Stimulated activated CD8-positive, alpha-beta memory T cell treated with anti-CD3 and anti-CD28 coated beads, Interleukin-2, amount 100 ng/mL, for 1 hour (primary cell): Measurements from ENCODE around the gene OR51B5.
"Not testable (repeated sequence)": the region's sequence is repeated elsewhere in the genome, so short reads cannot be mapped to it uniquely, and the experiment has no call there.

Source experiments
- DNase-seq, 2 donors: peaks; one replicate each; pipeline ENCODE4 v3.0.0-alpha.2; 2020; ENCODE audit warnings: low read depth in 2 of 2

OR51B5 gene

GRCh38 chr11:5336331-5336730 is 7.0 kb downstream of the OR51B5 start:
- no peak for DNase-seq

GRCh38 chr11:5335170-5335569 is 8.2 kb downstream of the OR51B5 start:
- DNase-seq = no peak

- DNase-seq = no peak
These were observed 19.1 kb downstream of the OR51B5 start, which contains the start of gene OR51B2 for GRCh38 chr11:5324197-5324596. OR51B2 (minus strand) TSS chr11:5324297; CDS start chr11:5324297, 0 bp downstream.

- no peak for DNase-seq
These were observed 26.0 kb downstream of the OR51B5 start for GRCh38 chr11:5317292-5317691.

- not testable (repeated sequence) for DNase-seq
These were observed 29.8 kb downstream of the OR51B5 start for GRCh38 chr11:5313326-5314023.

GRCh38 chr11:5310423-5310822 is 32.9 kb downstream of the OR51B5 start:
- no peak for DNase-seq

- no peak for DNase-seq
These were observed 35.9 kb downstream of the OR51B5 start for GRCh38 chr11:5307256-5308019.

GRCh38 chr11:5304046-5304445 is 39.3 kb downstream of the OR51B5 start:
- DNase-seq = no peak

GRCh38 chr11:5303626-5304025 is 39.7 kb downstream of the OR51B5 start:
- DNase-seq = no peak

- no peak for DNase-seq
These were observed 41.5 kb downstream of the OR51B5 start, which contains the start of gene OR51B4 for GRCh38 chr11:5301846-5302245. OR51B4 (minus strand) TSS chr11:5301946; CDS start chr11:5301946, 0 bp downstream.

- DNase-seq = no peak
These were observed 43.1 kb downstream of the OR51B5 start for GRCh38 chr11:5300251-5300650.

GRCh38 chr11:5298451-5298850 is 44.9 kb downstream of the OR51B5 start:
- no peak for DNase-seq

GRCh38 chr11:5297721-5298323 is 45.5 kb downstream of the OR51B5 start:
- DNase-seq = no peak

- DNase-seq = not testable (repeated sequence)
These were observed 48.9 kb downstream of the OR51B5 start for GRCh38 chr11:5294342-5294995.

GRCh38 chr11:5293028-5293427 is 50.3 kb downstream of the OR51B5 start:
- no peak for DNase-seq
